OCI-LY3 (cell line): ENCODE results near the gene UBA1.

ENCODE experiments used
- H2AFZ ChIP-seq: fragments of 200-600, 300-600 bp; shearing (Covaris generic); 2 replicates; pipeline ENCODE4 v1.6.0; 2014; ENCODE audit warnings: antibody characterized with exemption, low read depth, low read length
- H3K27ac ChIP-seq: fragments of 200-600, 300-600 bp; sonication (generic); 2 replicates; pipeline ENCODE4 v1.5.1; 2014; ENCODE audit warnings: mild to moderate bottlenecking, low read length, moderate library complexity, mixed read lengths
- H3K27me3 ChIP-seq: fragments of 200-600, 300-600 bp; sonication (generic); 2 replicates; pipeline ENCODE4 v1.6.1; 2014; ENCODE audit warnings: low read depth, low read length, mixed read lengths
- H3K36me3 ChIP-seq: fragments of 200-600, 300-600 bp; sonication (generic); replicated peaks from 2 replicates; pipeline ENCODE3; 2014; ENCODE audit warnings: low read depth, low read length, mixed read lengths
- H3K4me1 ChIP-seq: fragments of 300-600, 200-600 bp; sonication (generic); 2 replicates; pipeline ENCODE4 v1.6.1; 2014; ENCODE audit warnings: low read length, mixed read lengths
- H3K4me2 ChIP-seq: fragments of 200-600, 300-600 bp; sonication (generic); 2 replicates; pipeline ENCODE4 v1.6.1; 2014; ENCODE audit warnings: low read length, mixed read lengths
- H3K4me3 ChIP-seq: fragments of 300-600, 200-600 bp; sonication (generic); 2 replicates; pipeline ENCODE4 v1.5.1; 2014; ENCODE audit warnings: antibody characterized with exemption, mild to moderate bottlenecking, low read length, moderate library complexity
- H3K79me2 ChIP-seq: fragments of 300-600, 200-600 bp; shearing (Covaris generic); 2 replicates; pipeline ENCODE4 v1.6.1; 2014; ENCODE audit warnings: mild to moderate bottlenecking, low read length, mixed read lengths
- H3K9ac ChIP-seq: fragments of 300-600, 200-600 bp; shearing (Covaris generic); 2 replicates; pipeline ENCODE4 v1.6.0; 2014; ENCODE audit warnings: mild to moderate bottlenecking, low read length, moderate library complexity
- H3K9me3 ChIP-seq: fragments of 200-600, 300-600 bp; shearing (Covaris generic); 2 replicates; pipeline ENCODE4 v1.6.1; 2014; ENCODE audit warnings: low read length, mixed read lengths; ENCODE audit not compliant: insufficient read depth
- H4K20me1 ChIP-seq: fragments of 200-600, 300-600 bp; sonication (generic); 2 replicates; pipeline ENCODE4 v1.6.1; 2016; ENCODE audit warnings: low read length, mixed read lengths; ENCODE audit not compliant: insufficient read depth
- EZH2phosphoT487 ChIP-seq: fragments of 200-600 bp; shearing (Covaris generic); IDR thresholded peaks from 2 replicates; pipeline ENCODE4 v1.6.1; 2018; ENCODE audit warnings: antibody characterized with exemption, mixed run types, low read depth
- TF ChIP-seq, protein P1 (sequence below): fragments of 200-600, 300-600 bp; sonication (generic); IDR thresholded peaks from 2 replicates; pipeline ENCODE4 v1.5.1; 2014; ENCODE audit warnings: antibody characterized with exemption, low read length, low read depth

Gene UBA1

DNA sequence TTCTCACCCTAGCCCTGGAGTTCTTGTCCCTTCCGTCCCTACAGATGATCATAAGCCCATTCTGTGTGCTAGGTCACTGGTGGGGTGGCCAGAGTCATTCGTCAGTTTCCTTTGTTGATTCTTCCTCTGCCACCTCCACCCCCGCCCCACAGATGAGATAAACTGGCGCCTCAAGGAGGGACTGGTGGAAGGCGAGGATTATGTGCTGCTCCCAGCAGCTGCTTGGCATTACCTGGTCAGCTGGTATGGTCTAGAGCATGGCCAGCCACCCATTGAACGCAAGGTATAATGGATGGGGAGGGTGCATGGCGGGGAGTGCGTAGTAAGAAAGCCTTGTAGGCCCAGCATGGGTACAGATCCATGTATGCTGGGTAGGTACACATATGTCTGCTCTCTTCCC lies 45.6 kb downstream of the UBA1 start:
- Histone ChIP-seq H3K4me2 (no peak overlapping the region), H3K9ac (no peak overlapping the region), H2AFZ (no peak overlapping the region), H3K9me3 (no peaks in the 10 kb centered on the region), H3K27ac (no peak overlapping the region), H3K27me3 (no peaks in the 10 kb centered on the region), H3K4me1 (0 out of 2 replicates have a peak, but pooled peaks cover 4% of the 10 kb centered on the region), H4K20me1 (no peaks in the 10 kb centered on the region), H3K36me3 (peaks cover 3% of the 10 kb centered on the region), H3K79me2 (peaks cover 32% of the 10 kb centered on the region), H3K4me3 (no peak overlapping the region)
- no peak for TF ChIP-seq EZH2phosphoT487
- TF ChIP-seq, protein P1, sequence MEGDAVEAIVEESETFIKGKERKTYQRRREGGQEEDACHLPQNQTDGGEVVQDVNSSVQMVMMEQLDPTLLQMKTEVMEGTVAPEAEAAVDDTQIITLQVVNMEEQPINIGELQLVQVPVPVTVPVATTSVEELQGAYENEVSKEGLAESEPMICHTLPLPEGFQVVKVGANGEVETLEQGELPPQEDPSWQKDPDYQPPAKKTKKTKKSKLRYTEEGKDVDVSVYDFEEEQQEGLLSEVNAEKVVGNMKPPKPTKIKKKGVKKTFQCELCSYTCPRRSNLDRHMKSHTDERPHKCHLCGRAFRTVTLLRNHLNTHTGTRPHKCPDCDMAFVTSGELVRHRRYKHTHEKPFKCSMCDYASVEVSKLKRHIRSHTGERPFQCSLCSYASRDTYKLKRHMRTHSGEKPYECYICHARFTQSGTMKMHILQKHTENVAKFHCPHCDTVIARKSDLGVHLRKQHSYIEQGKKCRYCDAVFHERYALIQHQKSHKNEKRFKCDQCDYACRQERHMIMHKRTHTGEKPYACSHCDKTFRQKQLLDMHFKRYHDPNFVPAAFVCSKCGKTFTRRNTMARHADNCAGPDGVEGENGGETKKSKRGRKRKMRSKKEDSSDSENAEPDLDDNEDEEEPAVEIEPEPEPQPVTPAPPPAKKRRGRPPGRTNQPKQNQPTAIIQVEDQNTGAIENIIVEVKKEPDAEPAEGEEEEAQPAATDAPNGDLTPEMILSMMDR = no peak

DNA sequence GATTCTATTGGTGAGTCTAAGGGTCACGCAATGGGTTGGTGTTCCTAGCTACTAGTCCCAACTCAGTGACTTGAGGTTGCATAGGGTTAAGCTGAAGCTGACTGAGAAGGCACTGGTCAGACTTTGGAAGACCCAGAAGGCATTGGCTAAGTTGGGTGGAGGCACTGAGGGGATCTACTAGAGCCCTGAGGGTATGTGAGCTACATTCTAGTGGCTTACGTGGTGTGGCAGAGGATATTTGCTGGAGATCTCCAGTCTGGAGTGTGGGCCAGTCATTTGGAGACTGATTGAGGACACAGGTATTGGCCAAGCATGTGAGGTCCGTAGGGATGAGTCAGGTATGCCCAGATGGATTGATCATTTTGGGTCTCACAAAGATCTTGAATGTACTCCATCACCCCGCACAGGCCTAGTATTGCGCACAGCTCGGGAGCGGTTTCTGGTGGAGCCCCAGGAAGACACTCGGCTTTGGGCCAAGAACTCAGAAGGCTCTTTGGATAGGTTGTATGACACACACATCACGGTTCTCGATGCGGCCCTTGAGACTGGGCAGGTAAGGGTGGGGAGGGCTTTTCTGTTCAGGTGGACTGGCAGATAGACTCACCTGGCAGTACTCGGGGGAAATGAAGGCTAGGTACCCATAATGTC lies 46.4 kb downstream of the UBA1 start:
- Histone ChIP-seq H3K9ac (no peak overlapping the region), H2AFZ (no peak overlapping the region), H3K27ac (no peak overlapping the region), H4K20me1 (no peaks in the 10 kb centered on the region), H3K36me3 (peaks cover 6% of the 10 kb centered on the region), H3K4me1 (no peaks in the 10 kb centered on the region), H3K4me2 (no peak overlapping the region), H3K27me3 (no peaks in the 10 kb centered on the region), H3K79me2 (peaks cover 24% of the 10 kb centered on the region), H3K4me3 (no peak overlapping the region), H3K9me3 (no peaks in the 10 kb centered on the region)
- TF ChIP-seq, protein P1 = no peak
- TF ChIP-seq EZH2phosphoT487 = no peak

DNA sequence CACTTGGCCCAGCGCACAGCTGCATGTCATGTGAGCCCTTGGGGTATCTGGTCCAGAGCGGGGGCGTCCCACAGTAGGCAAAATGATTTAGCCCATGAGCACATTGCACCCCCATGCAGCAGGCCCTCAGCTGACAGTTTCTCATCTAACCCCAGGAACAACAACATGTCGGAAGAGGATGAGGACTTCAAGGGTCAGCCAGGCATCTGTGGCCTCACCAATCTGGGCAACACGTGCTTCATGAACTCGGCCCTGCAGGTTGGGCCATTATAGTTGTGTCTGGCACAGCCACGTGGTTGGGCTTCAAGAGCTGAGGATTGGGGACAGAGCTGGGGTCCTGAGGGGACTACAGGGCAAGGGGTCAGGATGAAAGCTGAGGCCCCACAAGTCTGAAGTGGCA lies 47.0 kb downstream of the UBA1 start:
- Histone ChIP-seq H3K4me2 (no peak overlapping the region), H3K27ac (no peak overlapping the region), H4K20me1 (no peaks in the 10 kb centered on the region), H3K36me3 (peaks cover 6% of the 10 kb centered on the region), H3K4me3 (no peak overlapping the region), H3K79me2 (peaks cover 18% of the 10 kb centered on the region), H3K9ac (no peak overlapping the region), H3K27me3 (no peaks in the 10 kb centered on the region), H3K4me1 (no peaks in the 10 kb centered on the region), H2AFZ (no peak overlapping the region), H3K9me3 (no peaks in the 10 kb centered on the region)
- TF ChIP-seq, protein P1 = no peak
- no peak for TF ChIP-seq EZH2phosphoT487

DNA sequence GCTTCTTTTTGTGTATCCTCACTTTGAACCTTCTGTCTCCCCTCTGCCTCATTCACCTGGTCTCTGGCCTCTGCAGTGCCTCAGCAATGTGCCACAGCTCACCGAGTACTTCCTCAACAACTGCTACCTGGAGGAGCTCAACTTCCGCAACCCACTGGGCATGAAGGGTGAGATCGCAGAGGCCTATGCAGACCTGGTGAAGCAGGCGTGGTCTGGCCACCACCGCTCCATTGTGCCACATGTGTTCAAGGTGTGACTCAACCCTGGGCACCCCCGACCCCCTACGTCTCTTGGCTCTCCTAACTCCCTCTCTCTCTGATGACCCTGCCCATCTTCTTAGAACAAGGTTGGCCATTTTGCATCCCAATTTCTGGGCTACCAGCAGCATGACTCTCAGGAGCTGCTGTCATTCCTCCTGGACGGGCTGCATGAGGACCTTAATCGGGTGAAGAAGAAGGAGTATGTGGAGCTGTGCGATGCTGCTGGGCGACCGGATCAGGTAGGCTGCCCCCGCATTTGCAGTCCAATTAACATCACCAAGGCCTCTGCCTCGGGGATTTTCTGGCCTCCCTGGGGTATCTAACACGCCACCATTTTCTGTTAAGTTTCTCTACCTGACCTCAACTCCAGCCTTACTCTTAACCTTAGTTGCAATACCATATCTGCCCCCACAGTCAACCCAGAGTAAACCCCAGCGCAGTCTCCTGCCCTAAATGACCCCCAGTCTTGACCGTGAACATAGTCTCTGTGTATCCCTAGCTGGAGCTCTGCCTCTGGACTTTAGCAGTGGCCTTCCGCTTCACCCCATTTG lies 47.8 kb downstream of the UBA1 start:
- Histone ChIP-seq H3K4me1 (no peaks in the 10 kb centered on the region), H2AFZ (no peak overlapping the region), H3K79me2 (peaks cover 10% of the 10 kb centered on the region), H3K4me2 (no peak overlapping the region), H3K4me3 (no peak overlapping the region), H3K9me3 (no peaks in the 10 kb centered on the region), H3K27ac (no peak overlapping the region), H3K9ac (no peak overlapping the region), H3K27me3 (no peaks in the 10 kb centered on the region), H3K36me3 (peaks cover 9% of the 10 kb centered on the region), H4K20me1 (no peaks in the 10 kb centered on the region)
- TF ChIP-seq EZH2phosphoT487 = no peak
- TF ChIP-seq, protein P1 = no peak
